ENCODE data around the gene MED27.
A peak's percentile ranks its signal among the peaks of the same experiment; 100 is the strongest.

The MED27 gene

DNA sequence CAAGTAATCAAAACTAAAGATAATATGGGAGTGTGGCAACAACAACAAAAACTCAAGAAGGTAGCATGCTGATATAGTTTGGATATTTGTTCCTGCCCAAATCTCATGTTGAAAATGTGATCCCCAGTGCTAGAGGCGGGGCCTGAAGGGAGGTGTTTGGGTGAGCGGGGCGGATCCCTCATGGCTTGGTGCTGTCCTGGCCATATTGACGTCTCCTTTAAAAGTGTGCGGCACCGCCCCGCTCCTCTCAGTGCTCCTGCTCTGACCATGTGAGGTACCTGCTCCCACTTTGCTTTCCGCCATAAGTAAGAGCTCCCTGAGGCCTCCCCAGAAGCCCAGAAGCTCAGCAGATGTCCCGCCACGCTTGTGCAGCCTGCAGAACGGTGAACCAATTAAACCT lies 25.6 kb downstream of the MED27 start:
- Histone ChIP-seq H3K4me3 (ENCODE audit: low read depth, low read length) (no peak overlapping the region), H3K4me1 (ENCODE audit: control insufficient read depth, insufficient read depth, low read length) (no peaks in the 10 kb centered on the region), H3K9me3 (ENCODE audit: control insufficient read depth, insufficient read depth, low read depth, low read length) (no peaks in the 10 kb centered on the region), H3K27ac (ENCODE audit: extremely low read depth, low read depth, low read length) (no peak overlapping the region), H3K36me3 (ENCODE audit: control insufficient read depth in 2 of 2, insufficient read depth in 1 of 2, low read length in 2 of 2) (peaks cover 0 to 8% of the 10 kb centered on the region in 2 experiments; a peak in 1 of 3 replicates)
- POLR2A ChIA-PET: no interaction called here
- CTCF ChIA-PET: no interaction called here
- TF ChIP-seq ZNF600 (tag by site-specific recombination; IDR thresholded peaks at IDR 0.05) (peak; percentile 39; the same call in 1 of the 2 replicates), ZBTB17 (tag by site-specific recombination; IDR thresholded peaks at IDR 0.05) (0 out of 2 replicates have a peak, but pooled peaks have one; percentile 47), SP2 (tag by site-specific recombination; IDR thresholded peaks at IDR 0.05) (peak; percentile 24; the same call in 1 of the 2 replicates), OSR2 (tag by site-specific recombination; IDR thresholded peaks at IDR 0.05) (0 out of 2 replicates have a peak, but pooled peaks have one; percentile 27), ZNF16 (tag by site-specific recombination; IDR thresholded peaks at IDR 0.05; ENCODE audit: low read depth) (no peak)
- TF ChIP-seq, protein P1, sequence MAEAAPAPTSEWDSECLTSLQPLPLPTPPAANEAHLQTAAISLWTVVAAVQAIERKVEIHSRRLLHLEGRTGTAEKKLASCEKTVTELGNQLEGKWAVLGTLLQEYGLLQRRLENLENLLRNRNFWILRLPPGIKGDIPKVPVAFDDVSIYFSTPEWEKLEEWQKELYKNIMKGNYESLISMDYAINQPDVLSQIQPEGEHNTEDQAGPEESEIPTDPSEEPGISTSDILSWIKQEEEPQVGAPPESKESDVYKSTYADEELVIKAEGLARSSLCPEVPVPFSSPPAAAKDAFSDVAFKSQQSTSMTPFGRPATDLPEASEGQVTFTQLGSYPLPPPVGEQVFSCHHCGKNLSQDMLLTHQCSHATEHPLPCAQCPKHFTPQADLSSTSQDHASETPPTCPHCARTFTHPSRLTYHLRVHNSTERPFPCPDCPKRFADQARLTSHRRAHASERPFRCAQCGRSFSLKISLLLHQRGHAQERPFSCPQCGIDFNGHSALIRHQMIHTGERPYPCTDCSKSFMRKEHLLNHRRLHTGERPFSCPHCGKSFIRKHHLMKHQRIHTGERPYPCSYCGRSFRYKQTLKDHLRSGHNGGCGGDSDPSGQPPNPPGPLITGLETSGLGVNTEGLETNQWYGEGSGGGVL (tag by site-specific recombination; IDR thresholded peaks at IDR 0.05): no peak

DNA sequence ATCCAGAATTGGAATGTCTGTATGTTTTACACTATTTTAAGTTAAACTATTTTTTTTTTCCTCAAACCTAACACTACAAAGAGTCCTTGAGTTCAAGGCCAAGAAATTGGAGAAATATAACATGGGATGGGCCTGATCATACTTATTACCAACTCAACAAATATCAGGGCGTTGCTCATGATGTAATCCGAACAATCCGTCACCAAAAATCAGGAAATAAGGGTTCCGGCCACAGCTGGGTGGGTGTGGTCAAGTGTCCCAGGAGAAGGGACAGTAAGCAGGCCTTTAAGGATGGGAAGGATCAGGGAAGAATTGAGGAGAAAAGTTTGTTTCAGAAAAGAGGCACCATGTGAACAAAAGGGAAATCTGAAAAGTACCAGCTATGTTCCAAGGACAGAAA lies 29.8 kb downstream of the MED27 start:
- Histone ChIP-seq H3K4me3 (ENCODE audit: low read depth, low read length) (no peak overlapping the region), H3K27ac (ENCODE audit: extremely low read depth, low read depth, low read length) (no peak overlapping the region), H3K36me3 (ENCODE audit: control insufficient read depth in 2 of 2, insufficient read depth in 1 of 2, low read length in 2 of 2) (no peaks in the 10 kb centered on the region), H3K9me3 (ENCODE audit: control insufficient read depth, insufficient read depth, low read depth, low read length) (no peaks in the 10 kb centered on the region), H3K4me1 (ENCODE audit: control insufficient read depth, insufficient read depth, low read length) (no peaks in the 10 kb centered on the region)
- no peak for TF ChIP-seq ZNF37A (tag by site-specific recombination; IDR thresholded peaks at IDR 0.05)
- no peak for TF ChIP-seq ZSCAN23 (tag by site-specific recombination; IDR thresholded peaks at IDR 0.05)
- no peak for TF ChIP-seq ZNF324 (tag by site-specific recombination; IDR thresholded peaks at IDR 0.05)
- TF ChIP-seq SCRT2 (tag by site-specific recombination; IDR thresholded peaks at IDR 0.05): no peak
- CTCF ChIA-PET: interaction anchor here (1.0 kb wide), 1 partner anchor 12 kb away, joined by 3 read pairs; no protein-coding TSS in a partner anchor
- POLR2A ChIA-PET: no interaction called here

DNA sequence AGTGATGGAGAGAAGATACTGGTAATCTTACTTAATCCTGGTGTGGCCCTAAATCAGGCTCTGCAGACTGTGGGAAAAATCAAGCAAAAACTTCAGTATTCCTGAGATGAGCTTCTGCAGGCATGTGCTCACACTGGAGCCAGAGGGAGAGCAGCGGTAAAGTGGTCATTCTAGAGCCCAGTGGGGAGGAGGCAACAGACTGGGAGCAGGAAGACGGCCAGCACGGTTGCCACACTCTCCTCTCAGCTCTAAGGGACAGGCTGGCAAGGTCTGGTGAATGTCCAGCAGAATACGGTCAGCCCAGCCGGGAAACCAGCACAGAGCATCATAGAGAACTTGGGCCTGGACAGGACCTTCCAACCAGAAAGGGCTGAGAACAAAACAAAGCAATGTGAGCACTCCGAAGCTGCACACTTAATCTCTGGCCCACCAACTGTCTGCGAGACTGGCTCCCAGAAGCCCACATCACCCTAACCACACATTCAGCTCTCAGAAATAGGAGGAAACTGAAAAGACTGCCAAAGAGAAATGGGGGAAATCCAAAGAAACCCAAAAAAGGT lies 30.3 kb downstream of the MED27 start:
- ChIA-PET CTCF (interaction anchor here (0.5 to 1.0 kb wide), 2 partner anchors 13 to 168 kb away, joined by 3 to 5 read pairs; no protein-coding TSS in a partner anchor), POLR2A (no interaction called here)
- Histone ChIP-seq H3K4me1 (ENCODE audit: control insufficient read depth, insufficient read depth, low read length) (no peaks in the 10 kb centered on the region), H3K36me3 (ENCODE audit: control insufficient read depth in 2 of 2, insufficient read depth in 1 of 2, low read length in 2 of 2) (no peaks in the 10 kb centered on the region), H3K27ac (ENCODE audit: extremely low read depth, low read depth, low read length) (no peak overlapping the region), H3K4me3 (ENCODE audit: low read depth, low read length) (no peak overlapping the region), H3K9me3 (ENCODE audit: control insufficient read depth, insufficient read depth, low read depth, low read length) (no peaks in the 10 kb centered on the region)
- no peak for TF ChIP-seq ZSCAN16 (tag by site-specific recombination; IDR thresholded peaks at IDR 0.05)
- TF ChIP-seq, protein P2, sequence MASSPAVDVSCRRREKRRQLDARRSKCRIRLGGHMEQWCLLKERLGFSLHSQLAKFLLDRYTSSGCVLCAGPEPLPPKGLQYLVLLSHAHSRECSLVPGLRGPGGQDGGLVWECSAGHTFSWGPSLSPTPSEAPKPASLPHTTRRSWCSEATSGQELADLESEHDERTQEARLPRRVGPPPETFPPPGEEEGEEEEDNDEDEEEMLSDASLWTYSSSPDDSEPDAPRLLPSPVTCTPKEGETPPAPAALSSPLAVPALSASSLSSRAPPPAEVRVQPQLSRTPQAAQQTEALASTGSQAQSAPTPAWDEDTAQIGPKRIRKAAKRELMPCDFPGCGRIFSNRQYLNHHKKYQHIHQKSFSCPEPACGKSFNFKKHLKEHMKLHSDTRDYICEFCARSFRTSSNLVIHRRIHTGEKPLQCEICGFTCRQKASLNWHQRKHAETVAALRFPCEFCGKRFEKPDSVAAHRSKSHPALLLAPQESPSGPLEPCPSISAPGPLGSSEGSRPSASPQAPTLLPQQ (tag by site-specific recombination; IDR thresholded peaks at IDR 0.05): no peak
- TF ChIP-seq, protein P3, sequence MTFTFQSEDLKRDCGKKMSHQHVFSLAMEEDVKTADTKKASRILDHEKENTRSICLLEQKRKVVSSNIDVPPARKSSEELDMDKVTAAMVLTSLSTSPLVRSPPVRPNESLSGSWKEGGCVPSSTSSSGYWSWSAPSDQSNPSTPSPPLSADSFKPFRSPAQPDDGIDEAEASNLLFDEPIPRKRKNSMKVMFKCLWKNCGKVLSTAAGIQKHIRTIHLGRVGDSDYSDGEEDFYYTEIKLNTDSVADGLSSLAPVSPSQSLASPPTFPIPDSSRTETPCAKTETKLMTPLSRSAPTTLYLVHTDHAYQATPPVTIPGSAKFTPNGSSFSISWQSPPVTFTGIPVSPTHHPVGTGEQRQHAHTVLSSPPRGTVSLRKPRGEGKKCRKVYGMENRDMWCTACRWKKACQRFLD (tag by site-specific recombination; IDR thresholded peaks at IDR 0.05): no peak
- no peak for TF ChIP-seq ZNF626 (tag by site-specific recombination; IDR thresholded peaks at IDR 0.05)
- no peak for TF ChIP-seq ZNF510 (tag by site-specific recombination; IDR thresholded peaks at IDR 0.05; ENCODE audit: insufficient replicate concordance)
- no peak for TF ChIP-seq SETDB1 (IDR thresholded peaks at IDR 0.05; ENCODE audit: insufficient read length, low read length)
- TF ChIP-seq BCL11A (tag by site-specific recombination; IDR thresholded peaks at IDR 0.05; ENCODE audit: low read depth): no peak
- TF ChIP-seq GLI4 (tag by site-specific recombination; IDR thresholded peaks at IDR 0.05): no peak
- no peak for TF ChIP-seq ZNF555 (tag by site-specific recombination; conservative IDR thresholded peaks at IDR 0.05)
- TF ChIP-seq, protein P4, sequence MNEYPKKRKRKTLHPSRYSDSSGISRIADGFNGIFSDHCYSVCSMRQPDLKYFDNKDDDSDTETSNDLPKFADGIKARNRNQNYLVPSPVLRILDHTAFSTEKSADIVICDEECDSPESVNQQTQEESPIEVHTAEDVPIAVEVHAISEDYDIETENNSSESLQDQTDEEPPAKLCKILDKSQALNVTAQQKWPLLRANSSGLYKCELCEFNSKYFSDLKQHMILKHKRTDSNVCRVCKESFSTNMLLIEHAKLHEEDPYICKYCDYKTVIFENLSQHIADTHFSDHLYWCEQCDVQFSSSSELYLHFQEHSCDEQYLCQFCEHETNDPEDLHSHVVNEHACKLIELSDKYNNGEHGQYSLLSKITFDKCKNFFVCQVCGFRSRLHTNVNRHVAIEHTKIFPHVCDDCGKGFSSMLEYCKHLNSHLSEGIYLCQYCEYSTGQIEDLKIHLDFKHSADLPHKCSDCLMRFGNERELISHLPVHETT (tag by site-specific recombination; IDR thresholded peaks at IDR 0.05): no peak
- no peak for TF ChIP-seq SP2 (tag by site-specific recombination; IDR thresholded peaks at IDR 0.05)

Data from HEK293 (cell line).